Astrocyte of the spinal cord (primary cell): ENCODE results near the gene ATPAF1.

Source experiments
- DNase-seq: peaks from one replicate; pipeline ENCODE4 v3.0.0; 2011; ENCODE audit warnings: low read depth, low spot score
- H3K4me3 ChIP-seq: 2 replicates; pipeline ENCODE4 v1.5.1; 2011; ENCODE audit warnings: low read depth, mild to moderate bottlenecking, low read length, moderate library complexity
- CTCF ChIP-seq: IDR thresholded peaks from 2 replicates; pipeline ENCODE4 v1.5.1; 2012; ENCODE audit warnings: low read depth, mild to moderate bottlenecking, low read length, inconsistent platforms
- in situ Hi-C: cut with HindIII; loops from 2 replicates; pipeline ENCODE4 v1.10.0; 2017; ENCODE audit warnings: low sequenced_read_pairs

ATPAF1 gene, protein sequence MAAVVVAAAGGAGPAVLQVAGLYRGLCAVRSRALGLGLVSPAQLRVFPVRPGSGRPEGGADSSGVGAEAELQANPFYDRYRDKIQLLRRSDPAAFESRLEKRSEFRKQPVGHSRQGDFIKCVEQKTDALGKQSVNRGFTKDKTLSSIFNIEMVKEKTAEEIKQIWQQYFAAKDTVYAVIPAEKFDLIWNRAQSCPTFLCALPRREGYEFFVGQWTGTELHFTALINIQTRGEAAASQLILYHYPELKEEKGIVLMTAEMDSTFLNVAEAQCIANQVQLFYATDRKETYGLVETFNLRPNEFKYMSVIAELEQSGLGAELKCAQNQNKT

DNA sequence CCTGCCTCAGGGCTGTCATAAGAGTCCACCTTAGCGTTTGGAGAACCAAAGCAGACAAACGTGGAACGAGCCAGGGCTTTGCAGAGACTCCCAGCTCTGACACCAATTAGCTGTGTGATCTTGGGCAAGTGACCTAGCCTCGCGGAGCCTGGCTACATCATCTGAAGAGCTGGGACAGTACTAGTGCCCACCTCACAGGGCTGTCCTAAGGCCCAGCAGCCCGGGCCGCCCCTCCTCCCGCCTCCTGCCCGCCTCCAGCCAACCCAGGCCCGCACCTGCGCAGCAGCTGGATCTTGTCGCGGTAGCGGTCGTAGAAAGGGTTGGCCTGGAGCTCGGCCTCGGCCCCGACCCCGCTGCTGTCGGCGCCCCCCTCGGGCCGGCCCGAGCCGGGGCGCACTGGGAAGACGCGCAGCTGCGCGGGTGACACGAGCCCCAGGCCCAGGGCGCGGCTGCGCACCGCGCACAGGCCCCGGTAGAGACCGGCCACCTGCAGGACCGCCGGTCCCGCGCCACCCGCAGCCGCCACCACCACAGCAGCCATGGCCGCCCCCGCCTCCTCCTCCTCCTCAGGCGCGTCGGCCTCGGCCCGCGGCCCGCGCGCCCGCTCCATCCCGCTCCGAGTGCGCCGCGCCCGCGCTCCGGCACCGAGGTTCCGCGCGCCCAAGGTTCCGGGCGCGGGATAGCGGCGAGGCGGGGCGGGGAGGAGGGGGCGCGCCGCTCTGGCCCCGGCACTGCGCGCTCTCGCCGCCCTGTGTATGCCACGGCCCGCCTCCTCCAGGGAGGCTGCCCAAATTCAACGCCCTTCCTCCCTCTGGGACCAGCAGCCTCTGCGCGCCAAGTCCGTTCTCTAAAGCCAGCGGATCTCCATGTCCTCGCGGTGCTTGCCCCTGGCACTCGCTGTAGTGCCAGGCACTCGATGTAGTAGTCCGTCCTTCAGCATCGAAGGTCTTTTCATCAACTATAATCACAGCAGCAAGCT, at the start of gene ATPAF1:
ATPAF1 (minus strand) TSS at position 583 of the 979 bp plus-strand sequence; CDS start at position 541, 42 bp downstream.
- peak; percentile 77 for DNase-seq
- no peak for TF ChIP-seq CTCF
- in situ Hi-C loops: no loop called here
- H3K4me3 ChIP-seq: peak within 1 kb of the TSS; percentile 70

- in situ Hi-C loops: no loop called here
- peak overlapping the region; percentile 89 for H3K4me3 ChIP-seq
- TF ChIP-seq CTCF: no peak
- DNase-seq: no peak
These were observed 49.5 kb upstream of the ATPAF1 start for GRCh38 chr1:46717654-46718053.

DNA sequence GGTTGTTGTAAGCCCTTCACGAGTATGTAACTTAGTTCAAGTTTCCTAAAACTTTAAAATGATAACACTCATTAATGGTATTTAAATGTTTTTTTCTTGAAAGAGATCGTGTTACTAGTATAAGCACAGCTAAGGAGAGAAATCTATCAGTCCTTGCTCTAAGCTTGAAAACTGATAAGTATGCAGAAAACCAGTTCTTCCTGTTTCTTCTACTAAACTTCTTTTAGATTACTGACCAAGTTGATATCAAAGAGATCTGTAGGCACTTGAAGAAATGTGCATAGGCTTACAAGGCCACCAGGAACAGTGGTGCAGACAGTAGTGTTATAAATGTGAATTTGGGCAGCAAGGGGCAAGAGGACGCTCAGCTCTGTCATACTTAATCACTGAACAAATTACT, 46.8 kb upstream of the ATPAF1 start:
- no peak overlapping the region for H3K4me3 ChIP-seq
- in situ Hi-C loops: no loop called here
- TF ChIP-seq CTCF: no peak
- DNase-seq: no peak

GRCh38 chr1:46708121-46708520, 40.0 kb upstream of the ATPAF1 start:
- in situ Hi-C loops: no loop called here
- TF ChIP-seq CTCF: no peak
- H3K4me3 ChIP-seq: no peak overlapping the region
- DNase-seq: no peak

DNA sequence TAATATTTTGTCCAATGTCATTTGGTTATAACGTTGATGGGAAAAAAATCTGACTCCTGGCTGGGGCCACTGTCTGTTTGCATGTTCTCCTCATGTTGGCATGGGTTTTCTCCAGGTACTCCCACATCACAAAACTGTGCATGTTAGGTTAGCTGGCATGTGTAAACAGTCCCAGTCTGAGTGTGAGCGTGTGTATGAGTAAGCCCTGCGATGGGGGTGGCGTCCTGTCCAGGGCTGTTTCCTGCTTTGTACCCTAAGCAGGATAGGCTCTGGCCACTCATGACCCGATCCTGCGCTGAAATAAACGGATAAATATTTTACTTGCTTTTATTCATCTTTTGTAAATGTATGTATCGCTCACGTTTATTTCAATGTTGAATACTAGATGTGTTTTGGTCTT, 37.2 kb upstream of the ATPAF1 start:
- H3K4me3 ChIP-seq: no peak overlapping the region
- in situ Hi-C loops: no loop called here
- TF ChIP-seq CTCF: no peak
- DNase-seq: no peak

- H3K4me3 ChIP-seq: no peak overlapping the region
- TF ChIP-seq CTCF: no peak
- in situ Hi-C loops: no loop called here
- DNase-seq: no peak
These were observed 35.9 kb upstream of the ATPAF1 start for GRCh38 chr1:46703927-46704641.
